Stomach smooth muscle (tissue), 2 donors: Measurements from ENCODE around the gene SLC2A4.
"Not testable (repeated sequence)": the region's sequence is repeated elsewhere in the genome, so short reads cannot be mapped to it uniquely, and the experiment has no call there.

Source experiments
- H3K27ac ChIP-seq: one replicate; pipeline ENCODE4 v1.7.0; 2013; ENCODE audit warnings: mild to moderate bottlenecking, low read length, inconsistent platforms
- H3K27me3 ChIP-seq, 2 donors: one replicate each; pipeline ENCODE4 v1.7.0; 2013; ENCODE audit warnings: low read length in 2 of 2; ENCODE audit not compliant: insufficient read depth in 2 of 2, control insufficient read depth in 1 of 2
- H3K36me3 ChIP-seq, 2 donors: one replicate each; pipeline ENCODE4 v1.7.0; 2013; ENCODE audit warnings: low read length in 2 of 2; ENCODE audit not compliant: control insufficient read depth in 2 of 2, insufficient read depth in 2 of 2
- H3K4me1 ChIP-seq: one replicate; pipeline ENCODE4 v1.7.0; 2013; ENCODE audit warnings: low read length; ENCODE audit not compliant: control insufficient read depth, insufficient read depth
- H3K4me3 ChIP-seq, 2 donors: one replicate each; pipeline ENCODE4 v1.7.0; 2013; ENCODE audit warnings: low read length in 2 of 2
- H3K9ac ChIP-seq, 2 donors: one replicate each; pipeline ENCODE4 v1.7.0; 2013; ENCODE audit warnings: low read length in 2 of 2, mild to moderate bottlenecking in 1 of 2
- H3K9me3 ChIP-seq, 2 donors: one replicate each; pipeline ENCODE4 v1.7.0; 2013; ENCODE audit warnings: low read length in 2 of 2; ENCODE audit not compliant: control insufficient read depth in 2 of 2
- donor health status: healthy.
- donor health status: Pancreatic carcinoma.

SLC2A4 gene

GRCh38 chr17:7337600-7337999 is 56.1 kb downstream of the SLC2A4 start:
- H3K36me3 ChIP-seq, H3K27ac ChIP-seq, H3K4me3 ChIP-seq, H3K4me1 ChIP-seq, H3K9me3 ChIP-seq, H3K9ac ChIP-seq: not testable (repeated sequence)
- H3K27me3 ChIP-seq = peaks cover 15 to 20% of the 10 kb centered on the region in 2 donors
